ENCODE results near the gene H3-3A. TPM values are rescaled to one million over a fixed set of nuclear protein-coding genes. Genes with fewer than 3 reads are reported as not detected.

H3-3A gene
- total RNA-seq, 1 donor from 2014 or later, result 266 TPM

GRCh38 chr1:226111098-226111882 is 48.8 kb downstream of the H3-3A start:
- DNase-seq (ENCODE audit: low read depth), result no peak

- no peak for DNase-seq (ENCODE audit: low read depth)
These were observed 49.4 kb downstream of the H3-3A start for GRCh38 chr1:226111883-226112261.

GRCh38 chr1:226112626-226113025 is 50.1 kb downstream of the H3-3A start:
- DNase-seq (ENCODE audit: low read depth), result no peak

GRCh38 chr1:226116673-226117072 is 54.2 kb downstream of the H3-3A start:
- DNase-seq (ENCODE audit: low read depth), result no peak

DNA sequence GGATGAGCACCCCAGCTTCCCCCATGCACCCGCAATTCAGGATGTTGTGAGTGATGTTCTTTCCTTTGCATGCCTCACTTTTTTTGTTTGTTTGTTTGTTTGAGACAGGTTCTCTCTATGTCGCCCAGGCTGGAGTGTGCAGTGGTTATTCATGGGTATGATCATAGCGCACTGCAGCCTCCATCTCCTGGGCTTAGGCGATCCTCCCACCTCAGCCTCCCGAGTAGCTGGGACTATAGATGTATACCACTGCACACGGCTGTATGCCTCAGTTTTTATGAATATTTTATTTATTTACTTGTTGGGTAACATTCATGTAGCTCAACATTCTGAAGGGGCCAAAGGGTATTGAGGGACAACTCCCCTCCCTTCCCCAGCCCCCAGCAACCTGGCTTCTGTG is 54.8 kb downstream of the H3-3A start:
- no peak for DNase-seq (ENCODE audit: low read depth)

DNA sequence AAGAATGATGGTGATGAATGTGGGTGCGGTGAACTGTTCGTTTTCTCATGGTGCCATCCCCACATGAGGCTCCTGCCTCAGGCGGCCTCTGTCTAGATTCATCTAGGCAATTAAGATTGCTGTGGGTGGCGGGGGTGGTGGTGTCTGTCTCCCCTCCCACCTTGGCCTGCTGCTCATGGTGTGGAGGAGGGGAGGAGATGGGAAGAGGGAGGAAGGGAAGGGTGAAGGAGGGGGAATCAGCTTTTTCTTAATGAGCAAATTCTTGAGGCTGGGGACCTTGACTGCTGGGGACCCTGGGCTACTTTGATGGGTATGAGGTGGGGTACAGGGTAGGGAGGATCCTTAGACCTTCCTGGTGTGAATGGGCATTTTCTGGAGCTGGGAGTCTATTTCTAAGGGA is 55.8 kb downstream of the H3-3A start:
- DNase-seq (ENCODE audit: low read depth), result no peak

GRCh38 chr1:226119169-226119568 is 56.7 kb downstream of the H3-3A start:
- no peak for DNase-seq (ENCODE audit: low read depth)

DNA sequence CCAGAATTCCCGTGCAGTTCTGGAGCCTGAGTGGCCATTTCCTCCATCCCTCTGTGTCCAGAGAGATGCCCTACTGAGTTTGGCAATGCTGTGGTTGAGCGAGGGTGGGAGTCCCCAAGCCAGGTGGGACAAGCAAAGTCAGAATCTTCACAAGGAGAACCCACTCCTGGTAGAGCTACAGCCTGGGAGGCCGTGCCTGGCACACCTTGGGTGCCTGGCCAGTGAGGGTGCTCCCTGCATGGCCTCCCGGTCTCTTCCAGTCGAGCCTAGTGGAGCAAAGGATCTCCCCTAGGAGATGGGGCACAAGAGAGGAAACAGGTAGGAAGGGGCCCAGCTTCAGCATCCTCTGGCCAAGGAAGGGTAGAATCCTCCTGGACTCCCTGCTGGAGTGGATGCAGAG is 57.9 kb downstream of the H3-3A start:
- no peak for DNase-seq (ENCODE audit: low read depth)

GRCh38 chr1:226121049-226121586 is 58.6 kb downstream of the H3-3A start:
- no peak for DNase-seq (ENCODE audit: low read depth)

Other genes starting within 250 kb of the H3-3A start
- 6.9 and 41.0 TPM in 2 replicates for gene TMEM63A, start 180.3 kb upstream of the H3-3A start, total RNA-seq
- gene LEFTY1, start 173.6 kb upstream of the H3-3A start, total RNA-seq, result 0.15 TPM in 1 of 2 replicates, not detected in the other
- gene PYCR2, start 138.5 kb upstream of the H3-3A start, total RNA-seq, result 37.6 and 41.8 TPM in 2 replicates
- not detected in 2 replicates for gene LEFTY2, start 121.5 kb upstream of the H3-3A start, total RNA-seq
- gene SDE2, start 63.4 kb upstream of the H3-3A start, total RNA-seq, result 27.2 and 34.9 TPM in 2 replicates
- 66.5 and 66.7 TPM in 2 replicates for gene ACBD3, start 124.0 kb downstream of the H3-3A start, total RNA-seq
- not detected in 2 replicates for gene MIXL1, start 160.9 kb downstream of the H3-3A start, total RNA-seq
- 3.4 and 7.1 TPM in 2 replicates for gene LIN9, start 246.4 kb downstream of the H3-3A start, total RNA-seq